NCI-H510A (cell line): ENCODE data around the gene KRAS.
"Not testable (repeated sequence)": the region's sequence is repeated elsewhere in the genome, so short reads cannot be mapped to it uniquely, and the experiment has no call there.

Experiments
- DNase-seq: peaks from one replicate; lab custom pipeline; 2025; lab: John Stamatoyannopoulos, UW

The KRAS gene

DNA sequence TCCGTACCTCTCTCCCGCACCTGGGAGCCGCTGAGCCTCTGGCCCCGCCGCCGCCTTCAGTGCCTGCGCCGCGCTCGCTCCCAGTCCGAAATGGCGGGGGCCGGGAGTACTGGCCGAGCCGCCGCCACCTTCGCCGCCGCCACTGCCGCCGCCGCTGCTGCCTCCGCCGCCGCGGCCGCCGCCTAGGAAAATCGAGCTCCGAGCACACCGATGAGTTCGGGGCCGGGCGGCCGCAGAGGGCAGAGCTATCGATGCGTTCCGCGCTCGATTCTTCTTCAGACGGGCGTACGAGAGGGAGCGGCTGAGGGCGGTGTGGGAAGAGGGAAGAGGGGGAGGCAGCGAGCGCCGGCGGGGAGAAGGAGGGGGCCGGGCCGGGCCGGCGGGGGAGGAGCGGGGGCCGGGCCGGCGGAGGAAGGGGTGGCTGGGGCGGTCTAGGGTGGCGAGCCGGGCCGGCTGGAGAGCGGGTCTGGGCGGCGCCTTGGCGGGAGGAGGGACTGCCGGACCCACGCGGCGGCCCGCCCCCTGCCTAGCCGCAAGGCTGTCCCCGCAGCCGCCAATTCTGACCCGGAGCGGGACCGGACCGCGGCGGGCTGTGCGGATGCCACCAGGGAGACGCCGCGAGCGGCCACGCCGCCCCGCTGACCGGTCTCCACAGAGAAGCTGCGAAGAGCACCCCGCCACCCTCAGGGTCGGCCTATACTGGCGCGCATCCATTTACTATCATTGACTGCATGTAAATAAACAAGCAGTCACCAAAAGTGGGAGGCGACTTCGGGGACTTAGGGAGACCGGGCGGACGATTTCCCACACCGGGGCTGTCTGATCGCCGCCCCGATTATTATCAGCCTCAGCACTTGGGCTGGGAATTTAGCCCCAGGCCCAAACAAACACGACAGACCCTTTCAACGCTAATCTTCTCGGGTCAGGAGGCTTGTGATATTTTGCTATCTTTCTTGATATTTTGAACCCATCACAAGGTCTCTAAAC is at the start of gene KRAS:
KRAS (minus strand) TSS at position 186 of the 987 bp plus-strand sequence.
- peak; percentile 97 for DNase-seq

DNA sequence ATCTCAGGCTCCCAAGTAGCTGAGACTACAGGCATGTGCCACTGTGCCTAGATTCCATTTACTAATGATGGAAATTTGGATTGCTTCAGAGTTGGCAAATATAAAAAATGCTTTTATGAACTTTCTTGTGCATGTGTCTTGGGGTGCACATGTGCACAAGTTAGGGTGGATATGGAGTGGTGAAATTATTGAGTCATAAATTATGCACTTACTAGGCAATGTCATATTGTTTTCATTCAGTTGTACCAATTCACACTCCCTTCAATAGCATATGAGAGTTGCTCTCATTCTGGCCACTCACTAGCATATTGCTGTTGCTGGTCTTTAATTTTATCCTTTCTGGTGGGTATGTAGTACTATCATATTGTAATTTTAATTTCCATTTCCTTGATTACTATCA is 45.7 kb upstream of the KRAS start:
- DNase-seq = no peak

- no peak for DNase-seq
Observed at GRCh38 chr12:25295361-25295760, 44.6 kb upstream of the KRAS start.

DNA sequence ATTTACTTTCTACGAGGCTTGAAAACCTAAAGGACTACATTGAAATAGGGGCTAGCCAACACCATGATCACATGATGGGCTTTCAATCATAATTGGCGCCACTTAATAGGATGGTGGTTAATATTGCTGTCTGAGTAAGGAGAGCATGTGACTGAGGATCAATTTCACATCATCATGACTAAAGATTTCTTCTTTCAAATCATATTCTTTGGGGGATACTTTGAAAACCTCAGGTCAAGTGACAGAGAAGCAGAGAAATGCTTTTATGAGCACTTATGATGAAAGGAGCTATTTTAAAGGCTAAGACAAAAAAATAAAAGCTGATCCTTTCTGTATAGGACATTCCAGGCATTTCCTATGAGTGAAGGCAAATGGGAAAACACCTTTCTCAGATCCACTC is 42.9 kb upstream of the KRAS start:
- DNase-seq = no peak

GRCh38 chr12:25292810-25293221 is 42.1 kb upstream of the KRAS start:
- not testable (repeated sequence) for DNase-seq

- no peak for DNase-seq
Observed at GRCh38 chr12:25287610-25288009, 36.9 kb upstream of the KRAS start.

DNA sequence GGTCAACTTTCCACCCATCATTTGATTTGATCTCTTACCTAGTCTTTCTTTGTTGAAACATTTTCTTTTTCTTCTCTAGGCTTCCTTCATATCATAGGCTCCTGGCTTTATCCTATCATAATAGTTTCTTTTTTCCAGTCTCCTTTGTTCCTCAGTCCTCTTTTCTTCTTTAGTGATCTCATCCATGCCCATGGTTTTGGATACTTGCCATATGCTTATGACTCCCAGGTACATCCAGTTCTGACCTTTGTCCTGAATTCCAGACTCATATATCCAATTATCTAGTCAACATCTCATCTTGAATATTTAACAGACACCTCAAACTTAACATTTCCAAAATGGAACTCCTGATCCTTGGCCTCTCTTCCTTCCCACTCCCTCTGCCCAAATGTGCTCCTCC is 36.1 kb upstream of the KRAS start:
- no peak for DNase-seq

GRCh38 chr12:25284024-25284423 is 33.3 kb upstream of the KRAS start:
- no peak for DNase-seq

- DNase-seq = no peak
Observed at GRCh38 chr12:25283006-25283405, 32.3 kb upstream of the KRAS start.

DNA sequence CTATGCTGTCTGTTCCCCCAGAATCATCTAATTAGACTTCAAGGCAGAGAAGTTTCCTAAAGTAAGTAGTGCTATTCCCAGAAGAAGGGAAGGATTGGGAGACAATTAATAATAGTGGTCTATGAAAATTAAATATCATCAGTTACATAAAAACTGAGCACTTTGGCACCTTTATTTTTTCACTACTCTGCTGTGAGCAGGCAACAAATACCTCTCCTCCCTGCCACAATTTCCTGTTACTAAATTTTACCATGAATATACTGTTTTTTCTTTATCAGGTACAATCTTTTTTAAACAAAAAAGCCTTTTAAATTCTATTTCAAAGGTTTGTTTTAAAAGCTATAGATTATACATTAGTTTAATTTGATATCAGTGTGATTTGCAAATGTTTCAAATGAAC is 29.4 kb upstream of the KRAS start:
- no peak for DNase-seq

- no peak for DNase-seq
Observed at GRCh38 chr12:25278269-25278668, 27.5 kb upstream of the KRAS start.

- DNase-seq = peak; percentile 9
Observed at GRCh38 chr12:25276199-25276937, 25.6 kb upstream of the KRAS start.

DNA sequence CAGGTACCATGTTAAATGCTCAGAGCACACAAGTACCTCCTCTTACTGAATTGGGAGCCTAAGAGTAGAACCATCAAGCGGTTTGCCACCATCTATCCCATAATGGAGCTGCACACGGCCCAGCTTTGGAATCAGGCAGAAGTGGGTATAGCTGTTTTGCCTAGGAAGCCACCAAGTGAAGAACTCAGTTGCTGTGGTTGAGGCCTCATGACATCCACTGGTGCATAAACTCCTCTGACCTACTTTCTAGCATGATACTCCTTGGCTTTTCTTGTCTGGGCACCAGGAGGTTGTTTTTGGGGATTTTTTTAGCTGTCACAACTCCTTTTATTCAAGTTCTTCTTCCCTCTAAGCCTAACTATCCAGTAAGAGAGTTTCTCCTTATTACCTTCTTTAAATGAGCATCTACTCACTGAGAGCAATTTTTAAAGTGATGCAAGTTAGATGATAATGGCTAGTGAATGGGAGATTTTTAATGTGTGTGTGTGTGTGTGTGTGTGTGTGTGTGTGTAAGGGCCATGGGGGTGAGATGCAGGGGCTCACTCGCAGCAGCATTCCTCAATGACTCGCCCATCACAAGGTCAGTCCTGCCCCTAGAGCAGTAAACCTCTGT is 20.9 kb upstream of the KRAS start:
- no peak for DNase-seq

GRCh38 chr12:25269701-25270100 is 19.0 kb upstream of the KRAS start:
- no peak for DNase-seq

- DNase-seq = no peak
Observed at GRCh38 chr12:25266497-25266896, 15.8 kb upstream of the KRAS start.

DNA sequence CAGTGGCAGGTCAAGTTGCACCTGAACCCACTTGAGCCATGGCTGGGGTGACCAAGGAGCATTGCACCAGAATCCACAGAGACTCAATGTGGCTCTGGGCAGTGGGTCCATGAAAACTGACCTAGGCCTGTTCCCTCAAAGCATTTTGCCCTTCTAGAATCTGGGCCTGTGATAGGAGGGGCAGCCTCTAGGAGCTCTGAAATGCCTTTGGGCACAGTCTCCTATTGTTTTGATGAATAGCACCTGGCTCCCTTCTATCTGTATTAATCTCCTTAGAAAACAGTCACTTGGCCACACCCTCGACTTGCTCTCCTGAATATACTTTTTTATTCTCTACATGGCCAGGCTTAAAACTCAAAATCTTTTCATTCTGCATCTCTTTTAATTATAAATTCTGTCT is 14.1 kb upstream of the KRAS start:
- DNase-seq = no peak

DNA sequence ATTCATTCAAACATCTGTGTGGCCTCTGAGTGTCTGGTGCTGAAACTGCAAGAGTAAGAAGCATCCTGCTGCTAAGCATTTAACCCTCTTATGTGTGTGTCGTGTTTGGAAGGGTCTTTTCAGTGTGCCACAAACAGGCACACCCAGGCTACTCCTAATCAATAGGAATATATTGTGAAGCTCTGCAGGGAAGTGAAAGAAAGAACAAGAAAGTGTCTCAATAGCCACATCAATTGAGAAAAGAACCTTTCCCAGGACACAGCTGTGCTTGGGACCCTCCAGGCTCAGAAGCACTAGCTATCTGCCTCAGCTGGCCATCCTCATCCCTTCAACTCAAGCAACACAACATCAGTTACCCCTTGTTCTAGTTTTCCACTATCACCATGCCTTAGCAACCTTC is 13.4 kb upstream of the KRAS start:
- no peak for DNase-seq

DNA sequence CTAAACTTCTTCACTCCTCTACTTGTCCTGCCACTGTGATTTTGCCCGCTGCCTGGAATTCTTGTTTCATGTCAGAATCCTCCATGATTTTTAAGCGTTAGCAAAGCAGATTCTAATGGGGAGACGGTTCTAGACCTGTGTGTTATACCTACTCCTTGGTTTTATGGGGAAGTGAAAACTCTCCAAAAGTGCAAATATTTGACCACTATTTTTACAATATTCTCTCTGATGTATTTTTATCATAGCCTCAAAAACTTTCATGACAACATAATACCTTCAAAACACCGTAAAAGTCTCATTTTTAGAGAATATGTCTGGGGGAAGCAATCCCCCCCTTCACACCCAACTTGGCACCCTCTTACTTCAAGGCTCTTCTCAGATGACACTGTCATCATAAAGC is 12.9 kb upstream of the KRAS start:
- no peak for DNase-seq

- no peak for DNase-seq
Observed at GRCh38 chr12:25262389-25263074, 11.8 kb upstream of the KRAS start.

GRCh38 chr12:25257590-25258324 is 7.0 kb upstream of the KRAS start:
- DNase-seq = no peak

GRCh38 chr12:25256826-25257225 is 6.1 kb upstream of the KRAS start:
- no peak for DNase-seq
